ENCODE measurements around the gene ANKRD13B.

Gene ANKRD13B

GRCh38 chr17:29568331-29569244, 24.3 kb upstream of the ANKRD13B start, which contains the start of gene TP53I13:
TSS of gene TP53I13 (plus strand) at chr17:29568701. CDS start at chr17:29568759, 58 bp downstream.
- no peak for DNase-seq (ENCODE audit: low spot score)

GRCh38 chr17:29569245-29569950, 23.5 kb upstream of the ANKRD13B start:
- DNase-seq (ENCODE audit: low spot score): no peak

- no peak for DNase-seq (ENCODE audit: low spot score)
These were observed 22.4 kb upstream of the ANKRD13B start for GRCh38 chr17:29570521-29570920.

GRCh38 chr17:29571486-29571882, 21.4 kb upstream of the ANKRD13B start:
- DNase-seq (ENCODE audit: low spot score): no peak

GRCh38 chr17:29571883-29572681, 20.9 kb upstream of the ANKRD13B start:
- DNase-seq (ENCODE audit: low spot score): no peak

GRCh38 chr17:29572691-29573557, 20.0 kb upstream of the ANKRD13B start:
- no peak for DNase-seq (ENCODE audit: low spot score)

GRCh38 chr17:29573558-29573869, 19.4 kb upstream of the ANKRD13B start:
- no peak for DNase-seq (ENCODE audit: low spot score)

- no peak for DNase-seq (ENCODE audit: low spot score)
These were observed 18.8 kb upstream of the ANKRD13B start for GRCh38 chr17:29573871-29574731.

- DNase-seq (ENCODE audit: low spot score): no peak
These were observed 18.0 kb upstream of the ANKRD13B start for GRCh38 chr17:29574732-29575510.

- no peak for DNase-seq (ENCODE audit: low spot score)
These were observed 17.3 kb upstream of the ANKRD13B start for GRCh38 chr17:29575511-29576213.

GRCh38 chr17:29576214-29577000, 16.5 kb upstream of the ANKRD13B start:
- no peak for DNase-seq (ENCODE audit: low spot score)

GRCh38 chr17:29577001-29577370, 15.9 kb upstream of the ANKRD13B start:
- DNase-seq (ENCODE audit: low spot score): no peak

GRCh38 chr17:29577385-29578211, 15.3 kb upstream of the ANKRD13B start:
- DNase-seq (ENCODE audit: low spot score): no peak

GRCh38 chr17:29578626-29579485, 14.1 kb upstream of the ANKRD13B start:
- DNase-seq (ENCODE audit: low spot score): no peak

- DNase-seq (ENCODE audit: low spot score): no peak
These were observed 12.8 kb upstream of the ANKRD13B start for GRCh38 chr17:29579866-29580771.
